HG03575 (cell line): ENCODE data around the gene TWF1.

Experiments used
- ATAC-seq: cut with Tn5 transposase; IDR thresholded peaks from one replicate; pipeline ENCODE4 v1.9.1; 2021; ENCODE audit not compliant: unreplicated experiment, insufficient number of reproducible peaks, low FRiP score; ENCODE audit errors: extremely low read depth

The TWF1 gene

GRCh38 chr12:43750814-43751213, 55.3 kb downstream of the TWF1 start:
- no peak for ATAC-seq

GRCh38 chr12:43749016-43749415, 57.1 kb downstream of the TWF1 start:
- ATAC-seq: no peak

GRCh38 chr12:43744826-43745225, 61.3 kb downstream of the TWF1 start:
- no peak for ATAC-seq
